Right lobe of liver (tissue), 6 donors: ENCODE results near the gene TSPAN10. TPM values are rescaled to one million over a fixed set of nuclear protein-coding genes. Genes with fewer than 3 reads are reported as not detected.

ENCODE experiments used
- ATAC-seq, 4 donors: fragments of 200-7000 bp; cut with Tn5 transposase; one replicate each; pipeline ENCODE4 v1.9.1; 2020; ENCODE audit warnings: mild to moderate bottlenecking in 4 of 4, moderate library complexity in 4 of 4
- DNase-seq, 3 donors: peaks; one replicate each; pipeline ENCODE4 v3.0.0-alpha.2; 2020
- H3K27ac ChIP-seq, 3 donors: fragments of 200-600 bp; one replicate each; pipeline ENCODE4 v1.8.0; 2022
- H3K27me3 ChIP-seq, 2 donors: fragments of 200-600 bp; one replicate each; pipeline ENCODE4 v1.8.0; 2022
- H3K36me3 ChIP-seq, 4 donors: fragments of 200-600 bp; sonication (generic) in 1 of 4; one replicate each; pipeline versions ENCODE4 v1.5.1 to v1.8.0; 2017 to 2022; ENCODE audit warnings: control low read depth in 1 of 4
- H3K4me1 ChIP-seq, 4 donors: fragments of 200-600 bp; sonication (generic) in 1 of 4; one replicate each; pipeline versions ENCODE4 v1.5.1 to v1.8.0; 2017 to 2022; ENCODE audit warnings: control low read depth in 1 of 4
- H3K4me3 ChIP-seq, 3 donors: fragments of 200-600 bp; one replicate each; pipeline ENCODE4 v1.8.0; 2022
- H3K9me3 ChIP-seq, 4 donors: fragments of 200-600 bp; sonication (generic) in 1 of 4; one replicate each; pipeline versions ENCODE4 v1.5.1 to v1.8.0; 2017 to 2022; ENCODE audit warnings: control low read depth in 1 of 4
- CTCF ChIP-seq, 4 donors: fragments of 200-600 bp in 3 of 4; fragments of 450-650 bp in 1 of 4; IDR thresholded peaks; one replicate each; pipeline versions ENCODE4 v1.5.1 to v1.8.0; 2016 to 2022; ENCODE audit warnings: antibody characterized with exemption in 4 of 4, mild to moderate bottlenecking in 2 of 4
- POLR2A ChIP-seq: fragments of 450-650 bp; IDR thresholded peaks from one replicate; pipeline ENCODE4 v1.6.1; 2017; ENCODE audit warnings: antibody characterized with exemption, mild to moderate bottlenecking
- WGBS: methylation state at CpG from one replicate; pipeline ENCODE4 v1.1.6; 2018; ENCODE audit warnings: low coverage, low lambda C conversion rate; ENCODE audit not compliant: insufficient coverage; ENCODE audit errors: missing lambda C conversion rate; 5-methylcytosine and 5-hydroxymethylcytosine counted together
- intact Hi-C, 2 donors: fragments of 100-400 bp; cut with DNase I; formaldehyde crosslinking; loops; one replicate each; pipeline versions ENCODE4 v1.11.2 to v1.14.1; 2022
- total RNA-seq, 6 experiments: library from RNA; depleted of rRNA in 2 of 6; stranded (reverse); fragments of >200 nt in 2 of 6; fragmentation: NEBNext Ultra II Directional in 3 of 6; extraction: Animal tissue kit (Norgen Biotek cat#: 25700) in 3 of 6; gene quantifications; one replicate each; pipeline versions ENCODE4 v1.1.0 to v1.2.4, GENCODE V29; 2016 to 2023
- donor health status: DM: no; HTN: yes; CAD: no.
- donor health status: DM: no; HTN: no; CAD: no.
- donor health status: DM: no; HTN: no; CAD: no.
- donor health status: DM: no; HTN: yes; CAD: no.
- donor health status: DM: no; HTN: yes; CAD: no.

Gene TSPAN10
- total RNA-seq, 6 experiments from 2014 or later, result 0.18 to 1.2 (median 0.62) TPM

- Histone ChIP-seq H3K4me1 (no peaks in the 10 kb centered on the region), H3K36me3 (peaks cover 0 to 80% (median 14%) of the 10 kb centered on the region in 4 donors), H3K27ac (no peak overlapping the region), H3K4me3 (no peak overlapping the region), H3K27me3 (no peaks in the 10 kb centered on the region), H3K9me3 (no peaks in the 10 kb centered on the region)
- no CpG with 5 or more reads among the region's 35 CpGs for WGBS
- ATAC-seq, result no peak
- no peak for DNase-seq
- TF ChIP-seq CTCF (IDR thresholded peaks at IDR 0.05) (no peak), POLR2A (no peak)
- intact Hi-C loops, result no loop called here
Observed at GRCh38 chr17:81693509-81694210, 56.7 kb downstream of the TSPAN10 start.

- Histone ChIP-seq H3K27ac (no peak overlapping the region), H3K4me3 (no peak overlapping the region), H3K36me3 (peaks cover 0 to 73% (median 14%) of the 10 kb centered on the region in 4 donors), H3K27me3 (no peaks in the 10 kb centered on the region), H3K4me1 (no peaks in the 10 kb centered on the region), H3K9me3 (no peaks in the 10 kb centered on the region)
- intact Hi-C loops, result no loop called here
- TF ChIP-seq POLR2A (no peak), CTCF (IDR thresholded peaks at IDR 0.05) (no peak)
- no peak for DNase-seq
- WGBS, result 78% methylated on average over 5 of the region's 19 CpGs
- ATAC-seq, result no peak
Observed at GRCh38 chr17:81694810-81695209, 57.8 kb downstream of the TSPAN10 start.

GRCh38 chr17:81695211-81695610 lies 58.2 kb downstream of the TSPAN10 start:
- H3K4me1 ChIP-seq, result no peaks in the 10 kb centered on the region
- peaks cover 0 to 71% (median 14%) of the 10 kb centered on the region in 4 donors for H3K36me3 ChIP-seq
- no CpG with 5 or more reads among the region's 6 CpGs for WGBS
- no peak overlapping the region for H3K27ac ChIP-seq
- no peak for DNase-seq
- intact Hi-C loops, result no loop called here
- H3K27me3 ChIP-seq, result no peaks in the 10 kb centered on the region
- ATAC-seq, result peak in 1 of 4 donors; percentile 2
- TF ChIP-seq CTCF (IDR thresholded peaks at IDR 0.05) (no peak), POLR2A (no peak)
- H3K4me3 ChIP-seq, result no peak overlapping the region
- no peaks in the 10 kb centered on the region for H3K9me3 ChIP-seq

- no peak for DNase-seq
- no CpG with 5 or more reads among the region's 22 CpGs for WGBS
- ATAC-seq, result no peak
- Histone ChIP-seq H3K36me3 (peaks cover 0 to 67% (median 14%) of the 10 kb centered on the region in 4 donors), H3K9me3 (no peaks in the 10 kb centered on the region), H3K27me3 (no peaks in the 10 kb centered on the region), H3K4me1 (peaks cover 0 to 2% (median 0%) of the 10 kb centered on the region in 4 donors), H3K27ac (no peak overlapping the region), H3K4me3 (no peak overlapping the region)
- TF ChIP-seq POLR2A (no peak), CTCF (IDR thresholded peaks at IDR 0.05) (no peak)
- intact Hi-C loops, result no loop called here
Observed at GRCh38 chr17:81695801-81696200, 58.8 kb downstream of the TSPAN10 start.
